ENCODE data around the gene TMEM240.
"Not testable (repeated sequence)": the region's sequence is repeated elsewhere in the genome, so short reads cannot be mapped to it uniquely, and the experiment has no call there.

Gene TMEM240

GRCh38 chr1:1505801-1506200, 34.6 kb downstream of the TMEM240 start:
- FAIRE-seq; DNase-seq (ENCODE audit: insufficient read length, low spot score): not testable (repeated sequence)

DNA sequence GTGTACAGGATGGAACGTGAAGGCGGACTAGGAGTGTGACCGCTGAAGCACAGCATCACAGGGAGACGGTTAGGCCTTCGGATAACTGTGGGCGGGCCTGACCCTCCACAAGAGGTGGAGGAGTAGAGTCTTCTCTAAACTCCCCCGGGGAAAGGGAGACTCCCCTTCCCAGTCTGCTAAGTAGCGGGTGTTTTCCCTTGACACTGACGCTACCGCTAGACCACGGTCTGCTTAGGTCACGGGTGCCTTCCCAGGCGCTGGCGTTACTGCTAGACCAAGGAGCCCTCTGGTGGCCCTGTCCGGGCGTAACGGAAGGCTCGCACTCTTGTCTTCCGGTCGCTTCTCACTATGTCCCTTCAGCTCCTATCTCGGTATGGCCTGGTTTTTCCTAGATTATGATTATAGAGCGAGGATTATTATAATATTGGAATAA, 35.0 kb downstream of the TMEM240 start:
- not testable (repeated sequence) for DNase-seq (ENCODE audit: insufficient read length, low spot score); FAIRE-seq

DNA sequence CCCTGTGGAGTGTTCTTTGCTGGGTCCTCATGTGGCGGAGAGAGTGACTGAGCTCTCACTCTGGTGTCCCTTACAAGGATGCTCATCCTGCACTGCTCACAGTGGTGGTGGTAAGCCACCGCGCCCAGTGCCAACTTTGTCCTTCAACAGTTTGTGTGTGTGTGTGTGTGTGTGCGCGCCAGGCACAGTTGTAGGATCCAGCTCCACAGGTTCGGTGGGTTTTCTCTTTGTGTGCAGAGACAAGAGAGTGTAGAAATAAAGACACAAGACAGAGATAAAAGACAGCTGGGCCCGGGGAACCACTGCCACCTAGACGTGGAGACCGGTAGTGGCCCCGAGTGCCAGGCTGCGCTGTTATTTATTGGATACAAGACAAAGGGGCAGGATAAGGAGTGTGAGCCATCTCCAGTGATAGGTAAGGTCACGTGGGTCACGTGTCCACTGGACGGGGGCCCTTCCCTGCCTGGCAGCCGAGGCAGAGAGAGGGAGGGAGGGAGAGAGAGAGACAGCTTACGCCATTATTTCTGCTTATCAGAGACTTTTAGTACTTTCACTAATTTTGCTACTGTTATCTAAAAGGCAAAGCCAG, 35.6 kb downstream of the TMEM240 start:
- not testable (repeated sequence) for FAIRE-seq; DNase-seq (ENCODE audit: insufficient read length, low spot score)

- FAIRE-seq, result not testable (repeated sequence)
Measured at GRCh38 chr1:1495461-1495975, 44.9 kb downstream of the TMEM240 start.

DNA sequence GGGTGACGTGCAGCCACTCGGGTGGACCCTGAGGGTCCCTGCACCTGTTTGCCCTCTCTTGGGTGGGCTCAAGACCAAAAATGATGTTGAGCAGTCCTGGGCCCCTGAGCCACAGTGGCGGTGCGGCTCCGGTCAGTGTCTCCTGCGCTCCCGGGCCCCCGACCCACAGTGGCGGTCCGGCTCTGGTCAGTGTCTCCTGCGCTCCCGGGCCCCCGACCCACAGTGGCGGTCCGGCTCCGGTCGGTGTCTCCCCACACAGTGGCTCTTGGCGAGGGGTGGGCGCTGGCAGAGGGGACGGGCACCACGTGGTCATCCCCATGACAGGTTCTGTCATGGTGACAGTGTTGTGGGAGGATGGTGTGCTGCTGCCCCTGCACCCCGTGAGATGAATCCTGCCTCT, 46.1 kb downstream of the TMEM240 start:
- FAIRE-seq; DNase-seq (ENCODE audit: insufficient read length, low spot score): not testable (repeated sequence)

More at GRCh38 chr1:1495461-1495975, 44.9 kb downstream of the TMEM240 start:
- not testable (repeated sequence) for DNase-seq (ENCODE audit: insufficient read length, low spot score)

- FAIRE-seq (no peak), DNase-seq (ENCODE audit: insufficient read length, low spot score) (no peak)
Measured at GRCh38 chr1:1491601-1492000, 48.8 kb downstream of the TMEM240 start.

- no peak for FAIRE-seq
- no peak for DNase-seq (ENCODE audit: insufficient read length, low spot score)
Measured at GRCh38 chr1:1490633-1491230, 49.7 kb downstream of the TMEM240 start.

DNA sequence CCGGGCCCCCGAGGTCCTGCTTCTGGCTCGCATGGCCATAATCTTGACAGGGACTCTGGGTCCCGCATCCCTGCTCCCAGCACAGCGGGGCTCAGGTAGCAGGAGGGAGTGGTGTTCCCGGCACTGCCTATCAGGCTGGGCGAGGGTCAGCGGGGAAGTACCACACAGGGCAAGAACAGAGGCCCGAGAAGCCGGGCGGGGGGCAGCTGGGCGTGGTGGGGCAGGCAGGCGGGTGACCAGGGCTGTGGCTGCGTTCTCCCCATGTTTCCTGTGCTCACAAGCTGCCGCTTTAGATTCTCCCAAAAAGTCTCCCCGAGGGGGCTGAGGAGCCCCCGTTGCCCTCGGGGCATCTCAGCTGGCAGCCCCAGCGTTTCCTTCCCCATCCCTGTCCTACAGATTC, 50.6 kb downstream of the TMEM240 start:
- FAIRE-seq, result no peak
- DNase-seq (ENCODE audit: insufficient read length, low spot score), result no peak

DNA sequence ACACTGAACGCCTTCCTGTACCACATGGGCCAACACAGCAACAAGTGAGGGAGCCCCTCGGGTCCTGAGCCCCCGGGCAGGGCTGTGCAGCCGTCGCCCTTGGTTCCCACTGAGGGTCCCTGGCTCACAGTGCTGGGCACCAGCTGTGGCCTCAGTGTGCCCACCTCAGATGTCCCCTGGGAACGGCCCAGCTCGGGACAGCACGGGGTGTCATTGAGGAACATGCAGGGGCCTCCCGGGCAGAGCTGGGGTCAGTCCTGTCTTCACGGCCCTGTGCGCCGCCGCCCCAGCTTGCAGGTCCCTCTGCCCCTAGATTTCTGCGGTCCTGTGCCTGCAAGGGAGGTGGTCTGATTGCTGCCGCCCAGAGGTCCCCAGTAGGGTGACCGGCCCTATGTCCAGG, 51.2 kb downstream of the TMEM240 start:
- no peak for DNase-seq (ENCODE audit: insufficient read length, low spot score)
- no peak for FAIRE-seq

DNA sequence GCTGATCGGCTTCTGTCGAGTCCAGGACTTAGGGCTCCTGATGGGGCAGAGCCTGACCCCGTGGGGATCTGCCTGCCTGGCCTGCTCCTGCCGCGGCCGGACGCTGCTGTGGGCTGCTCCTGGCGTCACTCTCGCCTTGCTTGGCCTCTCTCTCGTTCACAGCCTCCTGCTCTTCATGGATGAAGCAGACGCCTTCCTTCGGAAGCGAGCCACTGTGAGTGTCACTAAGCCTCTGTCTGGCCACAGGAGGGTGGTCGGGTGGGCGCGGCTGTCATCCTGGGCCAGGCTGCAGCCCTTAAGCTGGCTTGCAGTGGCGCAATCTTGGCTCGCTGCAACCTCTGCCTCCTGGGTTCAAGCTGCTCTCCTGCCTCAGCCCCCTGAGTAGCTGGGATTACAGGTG, 52.7 kb downstream of the TMEM240 start:
- DNase-seq (ENCODE audit: insufficient read length, low spot score), result no peak

GRCh38 chr1:1485755-1486317, 54.6 kb downstream of the TMEM240 start:
- FAIRE-seq; DNase-seq (ENCODE audit: insufficient read length, low spot score): not testable (repeated sequence)

More for the DNA sequence above, 52.7 kb downstream of the TMEM240 start:
- FAIRE-seq, result no peak

- FAIRE-seq; DNase-seq (ENCODE audit: insufficient read length, low spot score): not testable (repeated sequence)
Measured at GRCh38 chr1:1484976-1485750, 55.3 kb downstream of the TMEM240 start.

All from HTR-8/SVneo (cell line).